SH-SY5Y (cell line): ENCODE data around the gene RNF138.

ENCODE experiments used
- GATA2 ChIP-seq: IDR thresholded peaks from 2 replicates; pipeline ENCODE4 v1.6.1; 2011; ENCODE audit warnings: mild to moderate bottlenecking, low read depth, low read length
- GATA3 ChIP-seq: IDR thresholded peaks from 2 replicates; pipeline ENCODE4 v1.6.1; 2011; ENCODE audit warnings: low read depth, mild to moderate bottlenecking, low read length, moderate library complexity

The RNF138 gene

GRCh38 chr18:32091724-32092421 is at the start of gene RNF138:
TSS of gene RNF138 (plus strand) at chr18:32091874. CDS start at chr18:32092777, 903 bp downstream.
- peak; percentile 48 for TF ChIP-seq GATA2
- TF ChIP-seq GATA3: no peak

- TF ChIP-seq GATA2: no peak
- no peak for TF ChIP-seq GATA3
Observed at GRCh38 chr18:32042337-32042736, 49.3 kb upstream of the RNF138 start.

- TF ChIP-seq GATA2: no peak
- TF ChIP-seq GATA3: no peak
Observed at GRCh38 chr18:32048507-32049091, 43.1 kb upstream of the RNF138 start.

GRCh38 chr18:32049393-32050171 is 42.1 kb upstream of the RNF138 start:
- TF ChIP-seq GATA3: no peak
- peak; percentile 25; the same call in 1 of the 2 replicates for TF ChIP-seq GATA2

GRCh38 chr18:32056613-32057358 is 34.9 kb upstream of the RNF138 start:
- TF ChIP-seq GATA2 (no peak), GATA3 (no peak)

GRCh38 chr18:32057624-32058165 is 34.0 kb upstream of the RNF138 start:
- TF ChIP-seq GATA3 (no peak), GATA2 (no peak)

GRCh38 chr18:32060026-32060425 is 31.6 kb upstream of the RNF138 start:
- TF ChIP-seq GATA3 (no peak), GATA2 (no peak)

- TF ChIP-seq GATA2 (no peak), GATA3 (no peak)
Observed at GRCh38 chr18:32067375-32068167, 24.1 kb upstream of the RNF138 start.

- no peak for TF ChIP-seq GATA2
- no peak for TF ChIP-seq GATA3
Observed at GRCh38 chr18:32072321-32072720, 19.4 kb upstream of the RNF138 start.

GRCh38 chr18:32074206-32074605 is 17.5 kb upstream of the RNF138 start:
- no peak for TF ChIP-seq GATA3
- no peak for TF ChIP-seq GATA2

GRCh38 chr18:32078845-32079244 is 12.8 kb upstream of the RNF138 start:
- TF ChIP-seq GATA2 (no peak), GATA3 (no peak)

- TF ChIP-seq GATA2 (no peak), GATA3 (no peak)
Observed at GRCh38 chr18:32081881-32082280, 9.8 kb upstream of the RNF138 start.

GRCh38 chr18:32083781-32084180 is 7.9 kb upstream of the RNF138 start:
- TF ChIP-seq GATA2 (no peak), GATA3 (no peak)
